Subcutaneous adipose tissue (tissue), 4 donors: ENCODE data around the gene PCDHA3. TPM values are rescaled to one million over a fixed set of nuclear protein-coding genes. Genes with fewer than 3 reads are reported as not detected.

Experiments
- CTCF ChIP-seq: fragments of 450-650 bp; IDR thresholded peaks from one replicate; pipeline ENCODE4 v1.5.1; 2016; ENCODE audit warnings: low read depth, mild to moderate bottlenecking, control low read depth, antibody characterized with exemption, moderate library complexity
- total RNA-seq, 4 donors: library from RNA; depleted of rRNA; stranded (reverse); fragments of >200 nt; gene quantifications; one replicate each; pipeline ENCODE4 v1.1.0, GENCODE V29; 2016

The PCDHA3 gene
- total RNA-seq, 4 donors from 2014 or later: 0.16 to 0.34 (median 0.20) TPM

DNA sequence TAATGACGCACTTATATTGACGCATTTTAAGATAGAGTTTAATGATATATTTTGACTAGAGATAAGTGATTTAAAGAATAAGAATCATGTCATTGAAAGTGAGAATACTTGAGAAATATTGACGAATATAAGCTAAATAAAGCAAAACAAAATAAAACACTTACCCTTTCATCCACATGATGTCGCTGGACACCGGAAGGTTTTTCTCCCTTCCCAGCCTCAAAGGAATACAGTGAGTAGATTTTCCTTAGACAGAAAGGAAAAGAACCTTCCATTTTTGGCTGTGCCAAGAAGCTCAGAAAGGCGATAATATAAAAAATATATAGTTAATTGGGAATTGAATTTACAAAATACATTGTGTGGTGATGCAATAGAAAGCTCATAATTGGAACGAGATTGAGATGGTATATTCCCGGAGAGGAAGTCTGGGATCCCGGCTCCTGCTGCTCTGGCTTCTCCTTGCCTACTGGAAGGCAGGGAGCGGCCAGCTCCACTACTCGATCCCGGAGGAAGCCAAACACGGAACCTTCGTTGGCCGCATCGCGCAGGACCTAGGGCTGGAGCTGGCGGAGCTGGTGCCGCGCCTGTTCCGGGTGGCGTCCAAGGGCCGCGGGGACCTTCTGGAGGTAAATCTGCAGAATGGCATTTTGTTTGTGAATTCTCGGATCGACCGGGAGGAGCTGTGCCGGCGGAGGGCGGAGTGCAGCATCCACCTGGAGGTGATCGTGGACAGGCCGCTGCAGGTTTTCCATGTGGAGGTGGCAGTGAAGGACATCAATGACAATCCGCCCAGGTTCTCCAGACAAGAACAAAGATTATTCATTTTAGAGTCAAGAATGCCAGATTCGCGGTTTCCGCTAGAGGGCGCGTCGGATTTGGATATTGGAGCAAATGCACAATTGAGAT lies 20.8 kb downstream of the PCDHA3 start, which contains the start of gene PCDHA5:
Gene PCDHA5, plus strand, starts transcription at position 239 of the 906 bp plus-strand sequence.
- TF ChIP-seq CTCF: no peak

GRCh38 chr5:140822281-140822629 lies 21.4 kb downstream of the PCDHA3 start:
- TF ChIP-seq CTCF: no peak

GRCh38 chr5:140823475-140823874 lies 22.6 kb downstream of the PCDHA3 start:
- no peak for TF ChIP-seq CTCF

DNA sequence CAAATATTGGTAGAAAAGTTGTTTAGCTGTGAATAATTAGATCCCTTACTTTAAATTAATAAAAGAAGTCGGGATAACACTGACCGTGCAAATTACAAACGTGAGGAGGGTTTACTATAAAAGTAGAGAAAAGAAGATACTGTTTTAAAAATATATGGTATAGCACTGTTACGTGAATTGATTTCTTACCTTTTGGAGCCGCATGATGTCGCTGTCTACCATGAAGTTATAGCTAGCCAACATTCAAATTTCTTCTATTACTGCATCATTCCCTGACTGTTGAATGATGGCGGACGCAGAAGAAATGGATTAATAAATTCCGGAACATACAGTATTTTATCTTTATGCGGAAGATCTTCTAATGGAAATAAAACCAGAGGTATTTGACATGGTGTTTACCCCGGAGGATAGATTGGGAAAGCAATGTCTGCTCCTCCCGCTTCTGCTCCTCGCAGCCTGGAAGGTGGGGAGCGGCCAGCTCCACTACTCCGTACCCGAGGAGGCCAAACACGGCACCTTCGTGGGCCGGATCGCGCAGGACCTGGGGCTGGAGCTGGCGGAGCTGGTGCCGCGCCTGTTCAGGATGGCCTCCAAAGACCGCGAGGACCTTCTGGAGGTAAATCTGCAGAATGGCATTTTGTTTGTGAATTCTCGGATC lies 27.0 kb downstream of the PCDHA3 start, which contains the start of gene PCDHA6:
Gene PCDHA6, plus strand, starts transcription at position 257 of the 658 bp plus-strand sequence. Its CDS starts 132 bp downstream, at position 389.
- no peak for TF ChIP-seq CTCF

DNA sequence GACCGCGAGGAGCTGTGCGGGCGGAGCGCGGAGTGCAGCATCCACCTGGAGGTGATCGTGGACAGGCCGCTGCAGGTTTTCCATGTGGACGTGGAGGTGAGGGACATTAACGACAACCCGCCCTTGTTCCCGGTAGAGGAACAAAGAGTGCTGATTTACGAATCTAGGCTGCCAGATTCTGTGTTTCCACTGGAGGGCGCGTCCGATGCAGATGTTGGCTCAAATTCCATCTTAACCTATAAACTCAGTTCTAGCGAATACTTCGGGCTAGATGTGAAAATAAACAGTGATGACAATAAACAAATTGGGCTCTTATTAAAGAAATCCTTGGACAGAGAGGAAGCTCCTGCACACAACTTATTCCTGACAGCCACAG lies 27.5 kb downstream of the PCDHA3 start:
- TF ChIP-seq CTCF: no peak

DNA sequence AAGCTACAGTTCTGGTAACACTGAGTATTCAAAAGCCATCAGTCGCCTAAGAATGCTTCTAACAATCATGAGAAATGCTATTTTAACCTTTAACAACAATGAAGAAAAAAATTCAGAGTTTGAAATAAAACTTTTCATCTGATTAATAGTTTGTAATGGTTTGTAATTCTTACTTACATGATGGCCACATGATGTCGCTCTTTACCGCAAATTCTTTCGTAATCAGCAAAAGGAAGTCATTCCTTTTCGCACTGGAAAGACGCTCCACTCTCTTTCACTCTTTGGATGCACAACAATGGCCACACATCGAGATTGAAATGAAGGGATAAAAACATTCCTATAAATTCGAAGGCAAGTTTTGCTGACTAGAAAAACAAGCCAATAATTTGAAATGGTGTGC lies 33.1 kb downstream of the PCDHA3 start, which contains the start of gene PCDHA7:
Gene PCDHA7, plus strand, starts transcription at position 277 of the 400 bp plus-strand sequence. Its CDS starts 115 bp downstream, at position 392.
- TF ChIP-seq CTCF: no peak
